ENCODE measurements around the gene NIT1.
A peak's percentile ranks its signal among the peaks of the same experiment; 100 is the strongest.

The NIT1 gene

DNA sequence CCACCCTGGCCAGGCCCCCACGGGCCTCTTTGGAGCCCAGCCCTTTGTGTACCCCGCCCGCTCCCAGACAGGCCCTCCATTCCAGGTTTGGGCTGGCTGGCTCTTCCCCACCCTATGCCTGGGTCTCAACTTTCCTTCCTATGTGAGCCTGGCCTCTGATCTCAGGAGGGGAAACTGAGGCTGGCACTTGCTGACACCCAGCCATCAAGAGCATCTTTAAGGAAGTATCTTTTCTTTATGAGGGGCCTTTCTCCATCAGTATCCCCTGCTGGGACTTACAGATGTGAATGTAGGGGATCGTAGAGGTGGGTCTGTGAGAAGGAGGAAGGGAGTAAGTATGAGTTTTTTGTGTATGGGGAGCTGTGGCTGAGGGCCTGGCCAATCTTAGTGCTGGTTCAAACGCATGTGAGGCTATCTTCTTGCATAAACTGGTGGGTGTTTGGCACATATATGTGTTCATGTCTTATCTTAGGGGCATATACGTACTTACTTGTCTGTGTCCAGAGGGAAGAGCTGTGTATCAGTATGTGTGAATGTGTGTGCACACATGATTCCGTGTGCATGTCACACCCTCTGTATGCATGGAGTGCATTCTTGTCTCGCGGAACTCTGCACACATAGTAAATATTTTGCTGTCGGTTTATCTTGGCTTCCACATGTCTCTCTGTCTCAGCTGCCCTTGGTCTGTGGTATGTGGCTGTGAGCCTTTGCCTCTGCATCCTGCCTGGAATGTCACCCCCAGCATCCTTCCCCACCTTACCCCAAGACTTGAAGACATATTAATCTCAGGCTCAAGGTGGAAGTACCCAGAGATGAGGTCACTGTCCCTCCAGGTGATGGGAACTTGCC is 33.9 kb upstream of the NIT1 start:
- no peak for DNase-seq (ENCODE audit: low read depth in 2 of 2)

DNA sequence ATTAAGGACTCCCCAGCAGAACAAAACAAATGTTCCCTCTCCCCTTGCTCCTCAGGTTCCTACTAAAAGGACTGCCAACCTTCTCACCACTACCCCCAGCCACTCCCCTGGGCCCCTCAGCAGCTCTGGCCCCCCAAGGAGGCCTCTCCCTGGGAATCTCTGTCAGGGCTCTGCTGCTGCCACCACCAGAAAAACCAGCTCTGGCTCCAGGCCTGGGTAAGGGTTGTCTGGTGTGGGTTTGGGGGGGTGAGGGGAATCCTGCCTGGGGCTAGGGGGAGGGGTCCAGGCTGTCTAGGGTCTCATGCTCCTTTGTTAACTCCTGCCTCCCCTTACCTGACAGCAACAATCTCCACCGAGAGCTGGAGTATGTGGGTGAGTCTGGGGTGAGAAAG is 33.3 kb upstream of the NIT1 start:
- no peak for DNase-seq (ENCODE audit: low read depth in 2 of 2)

DNA sequence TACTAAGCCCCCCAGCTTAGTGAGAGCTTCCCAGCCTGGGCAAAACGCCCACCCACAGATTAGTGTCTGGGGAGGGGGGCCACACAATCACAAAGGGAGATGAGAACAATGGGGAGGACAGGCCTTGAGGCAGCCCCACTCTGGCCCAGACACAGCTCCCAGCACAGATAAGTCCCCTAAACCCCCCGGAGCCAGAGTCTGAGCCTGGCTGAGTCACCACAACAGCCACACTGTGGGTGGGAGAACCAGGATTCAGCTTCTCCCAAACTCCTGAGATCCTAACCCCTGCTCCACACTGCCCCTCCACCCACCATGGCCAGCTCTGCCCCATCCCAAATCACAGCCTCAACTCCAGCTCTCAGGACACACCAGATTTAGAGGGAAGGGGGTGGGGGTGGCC is 32.7 kb upstream of the NIT1 start:
- DNase-seq (ENCODE audit: low read depth in 2 of 2) = no peak

DNA sequence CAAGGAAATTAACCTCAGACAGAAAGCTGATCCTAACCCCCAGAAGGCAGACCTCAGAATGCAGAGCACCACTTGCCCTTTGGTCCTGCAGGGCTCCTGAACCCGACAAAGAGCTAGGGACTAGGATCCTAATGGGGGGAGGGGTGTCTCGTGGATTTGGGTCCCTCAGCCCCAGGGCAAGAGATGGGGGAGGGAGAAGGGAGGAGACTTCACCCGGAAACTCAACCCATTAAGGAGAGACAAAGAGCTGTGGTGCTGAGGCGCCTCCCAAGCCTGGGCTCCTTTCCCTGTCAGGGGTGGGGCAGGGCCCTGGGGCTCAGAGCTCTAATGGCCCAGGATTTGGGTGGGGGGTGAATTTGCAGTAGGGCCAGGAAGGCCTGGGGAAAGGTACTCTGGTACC is 31.4 kb upstream of the NIT1 start:
- no peak for DNase-seq (ENCODE audit: low read depth in 2 of 2)

DNA sequence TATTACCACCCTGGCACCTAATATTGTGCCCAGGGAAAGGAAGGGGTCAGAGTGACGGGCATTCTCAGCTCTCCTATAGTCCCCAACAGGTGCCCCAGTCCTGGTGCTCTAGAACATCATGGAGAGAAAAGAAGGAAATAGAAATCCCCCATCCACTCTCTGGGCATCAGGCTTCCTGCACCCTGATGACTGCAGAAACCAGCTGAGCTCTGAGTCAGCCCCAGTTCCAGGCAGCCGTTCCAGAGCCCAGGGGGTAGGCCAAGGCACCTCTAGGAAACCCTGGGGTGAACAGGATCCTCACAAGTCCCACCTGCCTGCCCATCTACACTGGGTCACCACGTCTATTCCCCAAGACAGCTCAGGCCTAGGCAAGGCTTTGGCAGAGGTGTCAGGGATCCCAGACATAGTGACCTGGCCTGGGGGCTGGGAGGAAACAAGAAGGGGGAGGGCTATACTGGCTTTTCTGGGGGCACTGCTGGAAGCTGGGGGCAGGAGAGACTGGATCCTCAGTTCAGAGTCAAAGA is 29.3 kb upstream of the NIT1 start:
- DNase-seq (ENCODE audit: low read depth in 2 of 2) = no peak

DNA sequence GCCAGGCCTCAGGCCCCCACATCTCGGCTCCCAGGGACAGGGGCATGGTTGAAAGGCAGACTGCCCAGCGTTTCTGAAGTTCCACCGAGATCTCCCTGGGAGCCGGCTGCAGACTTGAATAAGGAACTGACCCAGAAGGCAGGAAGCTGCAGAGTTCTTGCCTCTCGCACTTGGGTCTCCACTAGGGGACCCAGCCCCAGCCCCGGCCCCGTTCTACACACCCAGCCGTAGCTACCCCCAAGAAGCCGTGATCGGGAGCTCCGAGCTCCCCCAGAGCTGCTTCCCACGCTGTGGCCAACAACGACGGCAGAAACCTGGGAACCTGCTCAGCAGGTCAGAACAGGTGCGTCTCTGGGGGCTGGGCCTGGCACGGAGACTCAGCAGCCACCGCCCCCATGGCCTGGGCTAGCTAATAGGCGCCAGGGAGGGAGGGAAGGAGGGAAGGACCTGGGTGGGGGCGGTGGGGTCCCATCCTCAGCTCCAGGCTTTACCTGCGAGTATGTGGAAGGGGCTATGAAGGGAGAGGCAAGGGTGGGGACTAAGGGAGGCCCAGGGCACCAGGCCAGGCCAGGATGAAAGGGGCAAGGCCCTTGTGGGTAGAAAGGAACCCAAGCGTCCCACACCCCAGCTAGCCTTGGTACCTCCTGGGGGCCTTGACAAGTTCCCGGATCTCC is 28.5 kb upstream of the NIT1 start, which contains the start of gene NECTIN4:
NECTIN4 (minus strand) TSS at position 308 of the 674 bp plus-strand sequence; CDS start at position 46, 262 bp downstream.
- DNase-seq (ENCODE audit: low read depth in 2 of 2) = no peak

DNA sequence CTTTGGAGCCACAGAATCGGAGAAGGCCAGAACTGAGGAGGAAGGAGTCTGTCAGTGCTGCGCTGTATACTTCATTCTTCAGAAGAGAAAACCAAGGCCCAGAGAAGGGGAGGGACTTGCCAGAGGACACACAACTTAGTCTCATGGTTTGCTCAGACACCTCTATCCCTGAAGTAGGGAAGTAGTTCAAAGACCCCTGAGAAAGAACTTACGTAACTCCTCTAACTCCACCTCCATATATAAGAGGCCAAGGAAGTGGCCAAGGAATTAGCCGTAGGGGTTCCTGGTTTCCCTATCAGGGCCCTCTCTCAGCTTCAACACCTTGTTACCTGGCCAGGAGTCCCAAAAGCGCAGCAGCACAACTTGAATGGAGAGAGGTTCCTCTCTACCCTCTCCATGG is 28.0 kb upstream of the NIT1 start:
- DNase-seq (ENCODE audit: low read depth in 2 of 2) = no peak

DNA sequence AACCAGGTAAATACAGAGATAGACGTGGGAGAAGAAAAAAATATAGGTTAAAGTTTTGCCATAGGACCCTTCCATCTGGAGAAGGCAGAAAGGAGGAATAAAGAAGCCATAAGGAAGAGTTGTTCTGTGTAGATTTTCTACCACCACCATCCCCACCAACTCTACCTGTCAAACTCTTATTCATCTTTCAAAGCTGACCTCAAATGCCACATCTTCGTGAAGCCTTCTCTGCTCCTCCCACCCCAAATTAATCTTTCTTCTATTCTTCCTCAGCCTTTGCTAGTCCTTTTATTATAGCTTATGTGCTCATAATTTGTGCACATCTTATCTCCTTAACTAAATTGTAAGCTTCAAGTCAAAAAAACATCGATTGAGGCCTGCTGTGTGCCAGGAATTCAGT is 27.3 kb upstream of the NIT1 start:
- DNase-seq (ENCODE audit: low read depth in 2 of 2) = no peak

DNA sequence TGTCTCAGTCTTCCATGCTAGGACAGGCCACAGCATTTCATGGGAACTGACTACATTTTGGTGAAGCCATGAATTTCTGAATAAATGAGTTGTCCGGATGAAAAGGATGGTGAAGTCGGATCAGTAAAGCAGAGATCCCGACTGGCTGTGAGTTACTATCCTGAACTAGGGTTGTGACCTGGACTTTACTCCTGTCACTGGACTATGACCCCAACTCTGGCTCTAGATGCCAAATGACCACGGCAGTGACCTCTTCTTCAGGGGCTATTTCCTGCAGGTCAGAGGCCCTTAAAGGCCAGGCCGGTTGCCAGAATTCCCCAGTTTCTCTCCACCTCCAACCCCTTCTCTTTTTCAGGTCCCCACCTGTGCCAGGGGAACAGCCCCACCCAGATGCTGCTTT is 26.8 kb upstream of the NIT1 start:
- no peak for DNase-seq (ENCODE audit: low read depth in 2 of 2)

DNA sequence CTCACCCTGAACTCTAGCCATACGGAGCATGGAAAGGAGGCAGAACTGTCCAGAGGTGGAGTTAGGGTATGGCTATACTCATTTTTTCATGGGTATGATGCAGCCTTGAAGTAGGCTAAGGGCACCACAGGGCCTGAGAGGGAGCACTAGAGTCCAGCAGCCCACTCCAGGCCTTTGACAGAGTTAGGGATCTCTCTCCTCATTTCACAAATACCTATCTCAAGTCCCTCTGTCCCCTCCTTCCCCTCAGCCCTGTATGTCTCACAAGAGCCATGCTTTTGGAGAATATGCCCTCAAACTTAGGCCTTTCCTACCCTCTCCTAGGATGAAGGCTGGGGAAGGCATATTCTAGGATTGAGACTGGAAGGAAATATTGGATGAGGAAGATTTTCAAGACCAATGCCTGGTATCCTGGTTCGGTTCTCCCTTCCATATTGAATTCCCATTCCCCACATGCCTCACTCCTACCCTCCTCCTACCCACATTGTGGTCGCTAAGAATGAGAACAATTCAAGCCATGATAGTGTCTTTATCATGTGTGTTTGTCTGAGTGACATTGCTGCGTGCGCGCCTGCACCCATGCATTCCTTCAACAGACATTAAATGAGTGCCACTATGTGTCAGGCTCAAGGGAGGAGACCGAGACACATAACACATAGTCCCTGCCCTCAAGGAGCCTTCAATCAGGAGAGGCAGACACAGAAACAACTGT is 26.0 kb upstream of the NIT1 start:
- no peak for DNase-seq (ENCODE audit: low read depth in 2 of 2)

DNA sequence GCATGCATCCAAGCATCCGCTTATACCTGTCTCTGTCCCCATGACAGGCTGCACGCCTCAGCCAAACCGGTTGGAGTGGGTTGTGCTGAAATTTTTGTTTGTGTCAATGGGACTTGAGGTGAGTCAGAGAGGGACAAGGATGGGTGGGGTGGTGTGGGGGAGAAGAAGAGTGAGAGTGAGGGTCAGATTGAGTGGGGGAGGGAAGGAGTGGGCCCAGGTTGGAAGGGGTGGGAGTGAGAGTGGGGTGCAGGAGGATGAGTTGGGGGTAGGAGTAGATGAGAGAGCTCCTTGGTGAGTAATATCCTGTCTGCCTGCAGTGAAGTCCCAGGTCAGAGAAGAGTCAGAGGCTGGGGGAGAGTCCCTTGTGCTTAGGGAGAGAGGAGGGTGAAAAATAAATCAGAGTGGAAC is 25.3 kb upstream of the NIT1 start:
- DNase-seq (ENCODE audit: low read depth in 2 of 2) = peak in 1 of 2 experiments; percentile 31

DNA sequence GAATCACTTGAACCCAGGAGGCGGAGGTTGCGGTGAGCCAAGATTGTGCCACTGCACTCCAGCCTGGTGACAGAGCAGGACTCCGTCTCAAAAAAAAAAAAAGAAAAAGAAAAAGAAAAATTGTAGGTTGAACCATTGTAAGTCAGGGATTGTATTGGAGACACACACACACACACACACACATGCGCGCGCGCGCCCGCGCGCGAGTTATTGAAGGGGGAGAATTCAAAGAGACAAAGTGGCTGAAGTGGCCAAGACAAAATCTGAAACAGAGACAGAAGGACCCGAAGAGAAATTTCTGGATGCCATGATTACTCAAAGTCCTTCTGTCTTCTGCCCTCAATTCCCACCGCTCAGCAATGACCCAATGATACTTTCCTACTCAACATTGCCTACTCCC is 23.4 kb upstream of the NIT1 start:
- no peak for DNase-seq (ENCODE audit: low read depth in 2 of 2)

DNA sequence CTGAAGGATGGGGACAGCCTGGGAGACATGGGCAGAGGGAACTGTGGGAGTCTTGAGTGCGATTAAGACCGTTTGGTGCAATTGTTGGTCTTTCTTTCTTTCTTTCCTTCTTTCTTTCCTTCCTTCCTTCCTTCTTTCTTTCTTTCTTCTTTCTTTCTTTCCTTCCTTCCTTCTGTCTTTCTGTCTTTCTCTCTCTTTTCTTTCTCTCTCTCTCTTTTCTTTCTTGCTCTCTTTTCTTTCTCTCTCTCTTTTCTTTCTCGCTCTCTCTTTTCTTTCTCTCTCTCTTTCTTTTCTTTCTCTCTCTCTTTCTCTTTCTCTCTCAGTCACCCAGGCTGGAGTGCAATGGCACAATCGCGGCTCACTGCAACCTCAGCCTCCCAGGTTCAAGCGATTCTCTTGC is 22.7 kb upstream of the NIT1 start:
- no peak for DNase-seq (ENCODE audit: low read depth in 2 of 2)

DNA sequence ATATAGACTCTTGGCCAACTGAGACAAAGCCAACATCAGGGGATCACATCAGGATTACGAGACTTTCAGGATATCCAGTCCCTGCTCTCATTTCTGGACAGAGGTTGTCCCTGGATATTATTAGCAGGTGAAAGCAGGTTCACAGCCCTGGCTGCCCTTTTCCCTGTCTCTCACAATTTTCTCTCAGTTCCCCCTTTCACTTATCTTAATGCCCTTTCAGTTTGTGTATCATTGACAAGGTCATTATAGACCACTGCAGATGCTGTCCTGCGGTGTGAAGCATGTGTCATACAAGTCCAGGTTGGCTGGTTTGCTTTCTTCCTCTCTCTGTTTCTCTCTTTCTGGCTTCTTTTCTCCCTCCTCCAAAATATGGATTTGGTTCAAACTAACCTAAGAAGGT is 21.9 kb upstream of the NIT1 start:
- DNase-seq (ENCODE audit: low read depth in 2 of 2) = no peak

DNA sequence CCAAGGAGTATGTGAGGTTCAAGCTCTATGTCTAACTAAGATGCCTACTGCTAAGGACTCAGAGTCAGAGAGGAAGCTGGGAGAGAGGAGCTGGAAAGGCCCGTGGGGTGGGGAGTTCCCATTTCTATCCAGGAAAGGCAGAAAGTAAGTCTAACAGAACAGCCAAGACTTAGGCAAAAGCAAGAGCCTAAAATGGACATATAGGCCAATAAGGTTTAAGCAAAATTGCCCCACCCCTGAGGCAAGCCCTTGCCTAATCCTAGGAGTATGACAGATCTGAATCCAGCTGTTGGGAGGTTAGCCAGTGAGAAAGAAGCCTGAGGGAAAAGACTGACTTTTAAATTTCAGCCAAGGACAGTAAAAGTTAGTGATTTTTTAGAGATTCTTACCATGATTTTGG is 21.4 kb upstream of the NIT1 start:
- no peak for DNase-seq (ENCODE audit: low read depth in 2 of 2)

DNA sequence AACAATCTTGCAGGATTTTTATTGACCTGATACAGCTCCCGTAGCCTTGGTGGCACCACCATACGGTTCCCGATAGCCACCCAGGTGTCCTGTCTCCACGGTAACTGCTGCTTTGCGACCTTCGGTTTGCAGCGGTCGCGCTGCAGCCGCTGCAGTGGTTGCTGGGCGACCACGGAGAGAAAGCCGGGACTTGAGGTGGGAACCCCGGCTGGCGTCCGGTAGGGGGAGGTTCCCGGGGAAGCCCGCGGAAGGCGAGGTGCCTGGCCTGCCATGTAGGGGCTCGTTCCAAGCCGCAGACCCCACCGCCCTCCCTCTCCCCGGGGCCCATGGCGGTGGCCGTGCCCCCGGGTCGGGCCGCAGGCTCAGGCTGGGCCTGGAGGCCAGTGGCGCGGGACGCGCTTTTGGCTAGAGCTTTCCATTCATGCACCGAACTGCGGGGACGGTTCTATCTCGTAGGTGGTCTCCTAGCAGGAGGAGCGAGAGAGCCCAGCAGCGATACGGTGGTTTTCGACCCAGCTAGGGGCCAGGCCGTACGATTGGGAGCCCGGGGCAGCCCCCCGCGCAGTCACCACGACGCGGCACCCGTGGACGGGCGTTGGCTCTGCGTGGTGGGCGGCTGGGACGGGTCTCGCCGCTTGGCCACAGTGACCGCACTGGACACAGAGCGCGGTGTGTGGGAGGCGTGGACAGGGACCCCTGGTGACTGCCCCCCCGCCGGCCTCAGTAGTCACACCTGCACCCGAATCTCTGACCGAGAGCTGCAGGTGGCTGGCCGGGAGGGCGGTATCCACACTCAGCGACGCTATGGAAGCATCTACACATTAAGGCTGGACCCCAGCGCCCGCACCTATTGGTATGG is 19.5 kb upstream of the NIT1 start, which contains the start of gene KLHDC9:
KLHDC9 (plus strand) TSS at position 152 of the 859 bp plus-strand sequence; CDS start at position 327, 175 bp downstream.
- DNase-seq (ENCODE audit: low read depth in 2 of 2) = peak; percentile 43 to 54

DNA sequence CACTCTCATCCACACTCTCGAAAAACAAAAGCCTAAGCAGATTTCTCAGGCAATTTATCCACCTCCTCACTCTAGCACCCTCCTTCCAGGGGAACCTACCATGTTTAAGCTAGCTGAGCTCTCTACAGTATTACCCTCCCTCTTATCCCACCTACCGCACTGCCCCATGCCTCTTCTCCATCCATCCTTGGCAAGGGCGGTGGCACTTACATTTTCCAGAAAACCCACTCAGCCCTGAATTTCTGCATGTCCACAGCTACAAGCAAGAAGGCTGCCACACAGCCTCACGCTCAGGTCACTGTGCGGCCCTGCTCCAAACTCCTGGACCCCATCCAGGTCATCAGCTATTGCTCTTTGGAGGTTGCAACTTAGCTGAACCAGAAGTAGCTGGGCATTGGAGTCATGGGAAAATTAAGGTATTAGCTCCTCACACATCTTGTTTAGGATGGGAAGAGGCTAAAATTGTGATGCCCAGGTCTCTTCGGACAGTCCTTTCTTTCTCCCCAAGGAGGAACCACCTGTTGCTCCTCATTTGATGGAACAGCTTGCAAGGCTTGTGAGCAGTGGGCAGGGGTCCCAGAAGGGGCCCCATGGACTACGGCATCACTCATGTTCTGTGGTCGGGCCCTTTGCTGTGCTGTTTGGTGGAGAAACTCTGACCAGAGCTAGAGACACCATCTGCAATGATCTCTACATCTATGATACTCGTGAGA is 18.7 kb upstream of the NIT1 start:
- no peak for DNase-seq (ENCODE audit: low read depth in 2 of 2)

DNA sequence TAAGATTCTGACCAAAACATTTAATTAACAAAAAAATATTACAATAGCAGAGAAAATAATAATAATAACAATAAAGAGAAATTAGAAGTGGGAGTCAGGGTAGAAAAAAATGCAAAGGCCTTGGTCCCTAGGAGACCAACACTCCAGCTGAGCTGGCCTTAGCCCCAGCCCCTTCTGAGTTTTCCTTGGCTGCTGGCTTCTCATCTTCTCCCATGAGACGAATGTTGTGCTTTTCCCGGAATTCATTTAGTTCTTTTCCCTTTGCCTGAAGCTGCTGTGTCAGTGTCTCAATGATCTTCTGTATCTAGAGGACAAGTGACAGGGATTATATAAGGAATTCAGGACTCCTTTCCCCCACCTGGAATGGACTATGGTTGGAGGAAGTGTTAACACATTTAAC is 17.3 kb upstream of the NIT1 start:
- DNase-seq (ENCODE audit: low read depth in 2 of 2) = no peak

DNA sequence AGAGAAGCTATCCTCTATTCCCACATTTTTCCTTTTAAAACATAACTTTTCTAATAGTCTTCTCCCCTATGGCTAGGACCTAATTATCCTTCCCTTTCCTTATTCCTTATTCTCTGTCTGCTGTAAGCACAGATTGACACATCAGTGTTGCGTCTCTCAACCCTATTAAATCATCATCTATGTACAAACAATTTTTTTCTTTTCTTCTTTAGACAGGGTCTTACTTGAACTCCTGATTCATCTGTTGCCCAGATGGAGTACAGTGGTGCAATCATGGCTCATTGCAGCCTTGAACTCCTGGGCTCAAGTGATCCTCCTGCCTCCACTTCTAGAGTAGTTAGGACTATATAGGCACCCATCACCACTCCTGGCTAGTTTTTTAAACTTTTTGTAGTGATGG is 11.5 kb upstream of the NIT1 start:
- no peak for DNase-seq (ENCODE audit: low read depth in 2 of 2)

DNA sequence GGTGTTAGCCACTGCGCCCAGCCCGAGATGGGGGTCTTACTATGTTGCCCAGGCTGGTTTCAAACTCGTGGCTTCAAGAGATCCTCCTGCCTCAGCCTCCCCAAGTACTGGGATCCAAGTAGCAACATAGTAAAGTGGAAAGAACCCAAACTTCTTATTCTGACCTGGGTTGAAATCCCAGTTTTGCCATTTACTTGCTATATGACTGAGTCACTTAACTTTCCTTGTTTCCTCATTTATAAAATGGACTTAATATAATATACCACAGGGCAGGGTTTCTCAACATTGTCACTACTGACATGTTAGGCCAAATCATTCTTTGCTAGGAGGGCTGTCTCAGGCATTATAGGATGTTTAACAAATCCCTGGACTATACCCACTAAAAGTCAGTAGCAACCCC is 6.8 kb upstream of the NIT1 start:
- DNase-seq (ENCODE audit: low read depth in 2 of 2) = no peak

DNA sequence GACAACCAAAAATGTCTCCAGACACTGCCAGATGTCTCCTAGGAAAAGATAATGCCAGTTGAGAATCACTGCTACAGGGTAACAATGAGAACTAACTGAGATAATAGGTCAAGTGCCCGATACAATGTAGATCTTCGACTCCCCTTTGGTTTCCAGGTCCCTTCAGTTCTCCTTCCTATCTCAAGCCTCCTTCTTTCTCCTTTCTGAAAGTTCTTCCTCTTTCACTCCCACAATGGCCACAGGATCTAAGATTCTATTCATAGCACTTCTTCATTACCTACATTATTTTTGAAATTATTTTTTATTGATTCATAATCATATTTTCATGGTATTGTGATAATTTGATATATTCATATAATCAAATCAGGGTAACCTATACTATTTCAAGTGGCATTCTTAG is 6.4 kb upstream of the NIT1 start:
- DNase-seq (ENCODE audit: low read depth in 2 of 2) = no peak
